Cardiac muscle cell (in vitro differentiated cells and primary cell): ENCODE results near the gene CPEB4. TPM values are rescaled to one million over a fixed set of nuclear protein-coding genes. Genes with fewer than 3 reads are reported as not detected.

Experiments used
- DNase-seq, 2 donors: peaks; one replicate each; pipeline versions ENCODE4 v3.0.0 to v3.0.0-alpha.2; 2010 to 2017; ENCODE audit warnings: low read depth in 1 of 2, low spot score in 1 of 2
- H3K27ac ChIP-seq: fragments of 200-600 bp; sonication (generic); 2 replicates; pipeline ENCODE4 v1.5.1; 2016
- H3K27me3 ChIP-seq: fragments of 200-600 bp; sonication (generic); 2 replicates; pipeline ENCODE4 v1.6.0; 2016; ENCODE audit warnings: control low read depth
- H3K36me3 ChIP-seq: fragments of 200-600 bp; sonication (generic); 2 replicates; pipeline ENCODE4 v1.5.1; 2016; ENCODE audit warnings: control low read depth
- H3K4me1 ChIP-seq: fragments of 200-600 bp; sonication (generic); 2 replicates; pipeline ENCODE4 v1.8.1; 2017; ENCODE audit warnings: low read depth, mild to moderate bottlenecking, mixed run types
- H3K4me3 ChIP-seq: fragments of 200-600 bp; sonication (generic); 2 replicates; pipeline ENCODE4 v1.5.1; 2016; ENCODE audit warnings: mild to moderate bottlenecking
- H3K9me3 ChIP-seq: fragments of 200-600 bp; sonication (generic); 2 replicates; pipeline ENCODE4 v1.5.1; 2017; ENCODE audit warnings: low read depth, mild to moderate bottlenecking, control low read depth
- CTCF ChIP-seq: IDR thresholded peaks from 2 replicates; pipeline ENCODE4 v1.5.1; 2012; ENCODE audit warnings: low read depth, mild to moderate bottlenecking, low read length
- polyA plus RNA-seq: library from polyadenylated mRNA; unstranded; fragments of >200 nt; fragmentation: Nextera tagmentation; extraction: Ambion mirVana; gene quantifications from 2 replicates; pipeline ENCODE4 v1.2.1, GENCODE V29; 2016
- total RNA-seq: library from RNA; depleted of rRNA; stranded (reverse); fragments of >200 nt; gene quantifications from 2 replicates; pipeline ENCODE4 v1.2.3, GENCODE V29; 2016

The CPEB4 gene
- total and polyA plus RNA-seq, 2 experiments from 2014 or later, result 23.8 to 65.2 TPM

- Histone ChIP-seq H3K4me1 (no peaks in the 10 kb centered on the region), H3K27ac (no peak overlapping the region), H3K36me3 (no peaks in the 10 kb centered on the region), H3K4me3 (no peak overlapping the region), H3K27me3 (peaks cover 12% of the 10 kb centered on the region), H3K9me3 (no peaks in the 10 kb centered on the region)
- no peak for TF ChIP-seq CTCF
- DNase-seq, result no peak
Observed at GRCh38 chr5:174000076-174000475, 111.9 kb downstream of the CPEB4 start.

- no peak for DNase-seq
- H3K27me3 ChIP-seq, result peaks cover 4% of the 10 kb centered on the region
- H3K36me3 ChIP-seq, result no peaks in the 10 kb centered on the region
- no peak overlapping the region for H3K27ac ChIP-seq
- no peak for TF ChIP-seq CTCF
- no peaks in the 10 kb centered on the region for H3K4me1 ChIP-seq
- H3K9me3 ChIP-seq, result no peaks in the 10 kb centered on the region
- no peak overlapping the region for H3K4me3 ChIP-seq
Observed at GRCh38 chr5:174003795-174004194, 115.6 kb downstream of the CPEB4 start.

GRCh38 chr5:174008922-174009321, 120.8 kb downstream of the CPEB4 start:
- H3K36me3 ChIP-seq, result no peaks in the 10 kb centered on the region
- no peak overlapping the region for H3K4me3 ChIP-seq
- no peaks in the 10 kb centered on the region for H3K27me3 ChIP-seq
- no peak for DNase-seq
- H3K9me3 ChIP-seq, result no peaks in the 10 kb centered on the region
- no peak overlapping the region for H3K27ac ChIP-seq
- no peak for TF ChIP-seq CTCF
- H3K4me1 ChIP-seq, result no peaks in the 10 kb centered on the region

- Histone ChIP-seq H3K4me3 (no peak overlapping the region), H3K4me1 (no peaks in the 10 kb centered on the region), H3K9me3 (no peaks in the 10 kb centered on the region), H3K27me3 (no peaks in the 10 kb centered on the region), H3K36me3 (no peaks in the 10 kb centered on the region), H3K27ac (no peak overlapping the region)
- no peak for DNase-seq
- no peak for TF ChIP-seq CTCF
Observed at GRCh38 chr5:174010365-174010764, 122.2 kb downstream of the CPEB4 start.

- TF ChIP-seq CTCF, result no peak
- no peak for DNase-seq
- no peak overlapping the region for H3K4me3 ChIP-seq
- no peak overlapping the region for H3K27ac ChIP-seq
- H3K27me3 ChIP-seq, result no peaks in the 10 kb centered on the region
- no peaks in the 10 kb centered on the region for H3K4me1 ChIP-seq
- no peaks in the 10 kb centered on the region for H3K36me3 ChIP-seq
- no peaks in the 10 kb centered on the region for H3K9me3 ChIP-seq
Observed at GRCh38 chr5:174011441-174011840, 123.3 kb downstream of the CPEB4 start.

Other genes starting within 250 kb of the CPEB4 start
- 0.57 TPM in 1 of 2 replicates, not detected in the other for gene C5orf47, start 100.8 kb downstream of the CPEB4 start, total RNA-seq
- gene C5orf47, start 100.8 kb downstream of the CPEB4 start, polyA plus RNA-seq, result not detected in 2 replicates
- 0.57 TPM in 1 of 2 replicates, not detected in the other for gene NSG2, start 157.4 kb downstream of the CPEB4 start, total RNA-seq
- 0.24 TPM in 1 of 2 replicates, not detected in the other for gene NSG2, start 157.4 kb downstream of the CPEB4 start, polyA plus RNA-seq